A673 (cell line): ENCODE results near the gene BTN2A1. TPM values are rescaled to one million over a fixed set of nuclear protein-coding genes. Genes with fewer than 3 reads are reported as not detected.

Experiments
- BruUV-seq: library from RNA; stranded (reverse); fragments of 400-500 nt; replicated peaks from 2 replicates; lab custom pipeline; 2021; lab: Mats Ljungman, UMichigan
- CTCF ChIA-PET: fragments of 300-600 bp; sonication (Branson Sonifier 250); formaldehyde crosslinking; loops from one replicate; lab custom pipeline; 2022; ENCODE audit warnings: antibody characterized with exemption; lab: Charles Lee
- POLR2A ChIA-PET: fragments of 300-600 bp; sonication (Branson Sonifier 250); formaldehyde crosslinking; loops from one replicate; lab custom pipeline; 2022; ENCODE audit warnings: antibody characterized with exemption; ENCODE audit not compliant: low non-redundant PET; lab: Charles Lee
- DNase-seq: peaks from one replicate; pipeline ENCODE4 v3.0.0-alpha.2; 2015; ENCODE audit warnings: low spot score
- H3K27ac ChIP-seq: fragments of 200-600 bp; sonication (generic); 2 replicates; pipeline ENCODE4 v1.5.1; 2016; ENCODE audit warnings: mixed run types, low read depth, mild to moderate bottlenecking, mixed read lengths, antibody characterized with exemption, low read length; ENCODE audit not compliant: poor library complexity, severe bottlenecking
- H3K27me3 ChIP-seq: fragments of 200-600 bp; sonication (generic); replicated peaks from 2 replicates; pipeline ENCODE4 v1.6.1; 2017; ENCODE audit warnings: mixed run types, low read depth, mild to moderate bottlenecking, mixed read lengths, antibody characterized with exemption, low read length; ENCODE audit not compliant: insufficient read depth, poor library complexity
- H3K36me3 ChIP-seq: fragments of 200-600 bp; sonication (generic); 2 replicates; pipeline ENCODE4 v1.6.1; 2016; ENCODE audit warnings: mixed run types, mild to moderate bottlenecking, mixed read lengths, antibody characterized with exemption, low read length; ENCODE audit not compliant: insufficient read depth, poor library complexity, severe bottlenecking
- H3K4me1 ChIP-seq: fragments of 200-600 bp; sonication (generic); 2 replicates; pipeline ENCODE4 v1.6.1; 2017; ENCODE audit warnings: mixed run types, mild to moderate bottlenecking, mixed read lengths, antibody characterized with exemption, low read length; ENCODE audit not compliant: insufficient read depth, poor library complexity, severe bottlenecking
- H3K4me3 ChIP-seq: fragments of 200-600 bp; sonication (generic); 2 replicates; pipeline ENCODE4 v1.5.1; 2016; ENCODE audit warnings: low read depth, mixed run types, mild to moderate bottlenecking, mixed read lengths, low read length; ENCODE audit not compliant: poor library complexity, severe bottlenecking
- H3K9me3 ChIP-seq: fragments of 200-600 bp; sonication (generic); 2 replicates; pipeline ENCODE4 v1.6.1; 2016; ENCODE audit warnings: mixed run types, low read depth, mild to moderate bottlenecking, mixed read lengths, antibody characterized with exemption, low read length; ENCODE audit not compliant: poor library complexity, severe bottlenecking
- EZH2 ChIP-seq: fragments of 200-600 bp; sonication (generic); IDR thresholded peaks from 2 replicates; pipeline ENCODE4 v1.6.1; 2017; ENCODE audit warnings: borderline replicate concordance, low read depth, mild to moderate bottlenecking, mixed read lengths, antibody characterized with exemption, low read length; ENCODE audit not compliant: poor library complexity, severe bottlenecking
- intact Hi-C: fragments of 100-400 bp; cut with micrococcal nuclease; formaldehyde crosslinking; loops from one replicate; pipeline ENCODE4 v1.10.0; 2022; ENCODE audit not compliant: unreplicated experiment
- total RNA-seq: library from RNA; stranded (reverse); gene quantifications from 2 replicates; pipeline ENCODE4 v1.2.3, GENCODE V29; 2021
- TF ChIP-seq, protein P1 (sequence below): fragments of 300-800, 200-600 bp; sonication (generic); conservative IDR thresholded peaks from 2 replicates; pipeline ENCODE4 v1.5.1; 2017; ENCODE audit warnings: low read depth, mild to moderate bottlenecking, antibody characterized with exemption, low read length, moderate library complexity, mixed read lengths

BTN2A1 gene
- total RNA-seq, 1 experiment from 2014 or later: 32.2 TPM

DNA sequence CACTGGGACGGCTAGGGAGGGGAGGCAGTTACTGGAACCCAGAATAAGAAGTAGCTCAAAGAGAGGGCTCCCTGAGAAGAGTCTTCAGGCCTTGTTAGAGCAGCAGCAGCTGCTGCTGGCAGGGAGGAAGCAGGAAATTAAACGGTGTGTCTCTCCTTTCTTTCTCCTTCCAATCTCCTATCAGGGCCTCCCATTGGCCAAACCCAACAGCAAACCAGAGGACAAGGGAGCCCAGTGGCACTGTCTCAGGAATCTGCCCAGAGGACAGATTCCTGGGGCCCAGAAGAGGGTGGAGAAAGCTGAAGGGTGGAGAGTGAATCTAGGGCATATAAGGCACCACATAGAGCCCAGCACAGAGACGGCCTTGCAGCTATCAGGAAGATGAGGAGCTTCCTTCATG is 45.5 kb upstream of the BTN2A1 start:
- CTCF ChIA-PET: no interaction called here
- POLR2A ChIA-PET: no interaction called here
- H3K9me3 ChIP-seq: no peaks in the 10 kb centered on the region
- no peak overlapping the region for H3K4me3 ChIP-seq
- H3K36me3 ChIP-seq: peaks cover 4% of the 10 kb centered on the region
- DNase-seq: peak; percentile 10
- H3K27me3 ChIP-seq: no peaks in the 10 kb centered on the region
- no TSS peak for BruUV-seq
- no peak overlapping the region for H3K27ac ChIP-seq
- intact Hi-C loops: no loop called here
- H3K4me1 ChIP-seq: peaks cover 8% of the 10 kb centered on the region
- no peak for TF ChIP-seq EZH2
- TF ChIP-seq, protein P1, sequence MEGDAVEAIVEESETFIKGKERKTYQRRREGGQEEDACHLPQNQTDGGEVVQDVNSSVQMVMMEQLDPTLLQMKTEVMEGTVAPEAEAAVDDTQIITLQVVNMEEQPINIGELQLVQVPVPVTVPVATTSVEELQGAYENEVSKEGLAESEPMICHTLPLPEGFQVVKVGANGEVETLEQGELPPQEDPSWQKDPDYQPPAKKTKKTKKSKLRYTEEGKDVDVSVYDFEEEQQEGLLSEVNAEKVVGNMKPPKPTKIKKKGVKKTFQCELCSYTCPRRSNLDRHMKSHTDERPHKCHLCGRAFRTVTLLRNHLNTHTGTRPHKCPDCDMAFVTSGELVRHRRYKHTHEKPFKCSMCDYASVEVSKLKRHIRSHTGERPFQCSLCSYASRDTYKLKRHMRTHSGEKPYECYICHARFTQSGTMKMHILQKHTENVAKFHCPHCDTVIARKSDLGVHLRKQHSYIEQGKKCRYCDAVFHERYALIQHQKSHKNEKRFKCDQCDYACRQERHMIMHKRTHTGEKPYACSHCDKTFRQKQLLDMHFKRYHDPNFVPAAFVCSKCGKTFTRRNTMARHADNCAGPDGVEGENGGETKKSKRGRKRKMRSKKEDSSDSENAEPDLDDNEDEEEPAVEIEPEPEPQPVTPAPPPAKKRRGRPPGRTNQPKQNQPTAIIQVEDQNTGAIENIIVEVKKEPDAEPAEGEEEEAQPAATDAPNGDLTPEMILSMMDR: no peak

DNA sequence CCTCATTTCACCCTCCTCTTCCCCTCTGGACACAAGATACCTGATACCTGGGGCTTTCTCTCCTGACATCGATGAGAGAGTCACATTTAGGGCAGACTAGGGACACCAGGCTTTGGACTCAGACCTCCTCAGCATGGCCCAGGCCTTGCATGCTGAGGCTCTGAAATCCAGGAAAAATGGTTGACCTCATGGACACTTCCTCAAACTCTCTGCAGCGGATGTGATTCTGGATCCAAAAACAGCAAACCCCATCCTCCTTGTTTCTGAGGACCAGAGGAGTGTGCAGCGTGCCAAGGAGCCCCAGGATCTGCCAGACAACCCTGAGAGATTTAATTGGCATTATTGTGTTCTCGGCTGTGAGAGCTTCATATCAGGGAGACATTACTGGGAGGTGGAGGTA is 44.8 kb upstream of the BTN2A1 start:
- TF ChIP-seq, protein P1: no peak
- TF ChIP-seq EZH2: no peak
- intact Hi-C loops: no loop called here
- ChIA-PET CTCF (no interaction called here), POLR2A (no interaction called here)
- H3K27me3 ChIP-seq: no peaks in the 10 kb centered on the region
- no peak for DNase-seq
- H3K9me3 ChIP-seq: no peaks in the 10 kb centered on the region
- no TSS peak for BruUV-seq
- peaks cover 4% of the 10 kb centered on the region for H3K36me3 ChIP-seq
- H3K27ac ChIP-seq: no peak overlapping the region
- peaks cover 8% of the 10 kb centered on the region for H3K4me1 ChIP-seq
- no peak overlapping the region for H3K4me3 ChIP-seq

DNA sequence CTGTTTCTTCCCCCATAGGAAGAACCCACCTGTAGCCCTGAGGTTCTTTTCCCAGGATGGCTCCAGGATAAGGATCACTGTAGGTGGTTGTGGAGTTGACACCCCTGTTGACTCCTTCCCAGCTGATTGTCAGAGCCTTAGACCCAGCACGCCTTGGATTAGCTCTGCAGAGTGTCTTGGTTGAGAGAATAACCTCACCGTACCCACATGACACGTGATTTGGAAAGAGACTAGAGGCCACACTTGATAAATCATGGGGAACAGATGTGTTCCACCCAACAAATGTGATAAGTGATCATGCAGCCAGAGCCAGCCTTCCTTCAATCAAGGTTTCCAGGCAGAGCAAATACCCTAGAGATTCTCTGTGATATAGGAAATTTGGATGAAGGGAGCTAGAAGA is 43.5 kb upstream of the BTN2A1 start:
- DNase-seq: no peak
- H3K4me3 ChIP-seq: no peak overlapping the region
- intact Hi-C loops: no loop called here
- BruUV-seq: no TSS peak
- H3K4me1 ChIP-seq: no peaks in the 10 kb centered on the region
- CTCF ChIA-PET: no interaction called here
- H3K9me3 ChIP-seq: no peaks in the 10 kb centered on the region
- TF ChIP-seq, protein P1: no peak
- TF ChIP-seq EZH2: no peak
- peaks cover 4% of the 10 kb centered on the region for H3K36me3 ChIP-seq
- no peaks in the 10 kb centered on the region for H3K27me3 ChIP-seq
- H3K27ac ChIP-seq: no peak overlapping the region
- POLR2A ChIA-PET: no interaction called here
